Measurements from ENCODE around the gene CEL. TPM values are rescaled to one million over a fixed set of nuclear protein-coding genes. Genes with fewer than 3 reads are reported as not detected.
A peak's percentile ranks its signal among the peaks of the same experiment; 100 is the strongest.

Gene CEL
- total RNA-seq, 1 experiment from 2014 or later, result 1.0 TPM

GRCh38 chr9:133043449-133044035 is 18.2 kb upstream of the CEL start:
- Histone ChIP-seq H3K27me3 (no peaks in the 10 kb centered on the region), H3K36me3 (peaks cover 33% of the 10 kb centered on the region), H3K9me3 (no peaks in the 10 kb centered on the region), H3K4me3 (no peak overlapping the region)
- no peak for DNase-seq

- Histone ChIP-seq H3K27me3 (no peaks in the 10 kb centered on the region), H3K4me3 (no peak overlapping the region), H3K9me3 (no peaks in the 10 kb centered on the region), H3K36me3 (peaks cover 33% of the 10 kb centered on the region)
- DNase-seq, result no peak
Measured at GRCh38 chr9:133044125-133044524, 17.7 kb upstream of the CEL start.

GRCh38 chr9:133044661-133045060 is 17.1 kb upstream of the CEL start:
- no peak for DNase-seq
- Histone ChIP-seq H3K27me3 (no peaks in the 10 kb centered on the region), H3K4me3 (no peak overlapping the region), H3K9me3 (no peaks in the 10 kb centered on the region), H3K36me3 (peaks cover 33% of the 10 kb centered on the region)

- no peak for DNase-seq
- no peaks in the 10 kb centered on the region for H3K9me3 ChIP-seq
- no peaks in the 10 kb centered on the region for H3K27me3 ChIP-seq
- no peak overlapping the region for H3K4me3 ChIP-seq
- peaks cover 32% of the 10 kb centered on the region for H3K36me3 ChIP-seq
Measured at GRCh38 chr9:133045132-133045531, 16.6 kb upstream of the CEL start.

GRCh38 chr9:133046196-133046899 is 15.4 kb upstream of the CEL start:
- Histone ChIP-seq H3K27me3 (no peaks in the 10 kb centered on the region), H3K4me3 (no peak overlapping the region), H3K36me3 (peaks cover 29% of the 10 kb centered on the region), H3K9me3 (no peaks in the 10 kb centered on the region)
- DNase-seq, result no peak

GRCh38 chr9:133046900-133047295 is 14.9 kb upstream of the CEL start:
- no peak overlapping the region for H3K4me3 ChIP-seq
- H3K36me3 ChIP-seq, result peaks cover 30% of the 10 kb centered on the region
- no peak for DNase-seq
- no peaks in the 10 kb centered on the region for H3K27me3 ChIP-seq
- no peaks in the 10 kb centered on the region for H3K9me3 ChIP-seq

- H3K36me3 ChIP-seq, result peaks cover 20% of the 10 kb centered on the region
Measured at GRCh38 chr9:133048595-133048994, 13.2 kb upstream of the CEL start.

GRCh38 chr9:133049043-133049442 is 12.7 kb upstream of the CEL start:
- Histone ChIP-seq H3K36me3 (peaks cover 20% of the 10 kb centered on the region), H3K4me3 (no peak overlapping the region), H3K9me3 (no peaks in the 10 kb centered on the region), H3K27me3 (no peaks in the 10 kb centered on the region)
- no peak for DNase-seq

More at GRCh38 chr9:133048595-133048994, 13.2 kb upstream of the CEL start:
- Histone ChIP-seq H3K9me3 (no peaks in the 10 kb centered on the region), H3K4me3 (no peak overlapping the region), H3K27me3 (no peaks in the 10 kb centered on the region)
- DNase-seq, result peak; percentile 23

GRCh38 chr9:133050142-133050541 is 11.6 kb upstream of the CEL start:
- no peak for DNase-seq
- H3K9me3 ChIP-seq, result no peaks in the 10 kb centered on the region
- H3K4me3 ChIP-seq, result no peak overlapping the region
- H3K36me3 ChIP-seq, result peaks cover 16% of the 10 kb centered on the region
- no peaks in the 10 kb centered on the region for H3K27me3 ChIP-seq

GRCh38 chr9:133050781-133051180 is 11.0 kb upstream of the CEL start:
- DNase-seq, result no peak
- H3K27me3 ChIP-seq, result no peaks in the 10 kb centered on the region
- no peaks in the 10 kb centered on the region for H3K9me3 ChIP-seq
- H3K4me3 ChIP-seq, result no peak overlapping the region
- peaks cover 13% of the 10 kb centered on the region for H3K36me3 ChIP-seq

- Histone ChIP-seq H3K4me3 (no peak overlapping the region), H3K27me3 (no peaks in the 10 kb centered on the region), H3K36me3 (peaks cover 13% of the 10 kb centered on the region), H3K9me3 (no peaks in the 10 kb centered on the region)
- DNase-seq, result no peak
Measured at GRCh38 chr9:133051281-133051900, 10.4 kb upstream of the CEL start.

- Histone ChIP-seq H3K27me3 (no peaks in the 10 kb centered on the region), H3K4me3 (no peak overlapping the region), H3K9me3 (no peaks in the 10 kb centered on the region), H3K36me3 (peaks cover 13% of the 10 kb centered on the region)
- no peak for DNase-seq
Measured at GRCh38 chr9:133051966-133052539, 9.7 kb upstream of the CEL start.

- Histone ChIP-seq H3K4me3 (no peak overlapping the region), H3K27me3 (no peaks in the 10 kb centered on the region), H3K36me3 (peaks cover 13% of the 10 kb centered on the region), H3K9me3 (no peaks in the 10 kb centered on the region)
- no peak for DNase-seq
Measured at GRCh38 chr9:133054194-133054890, 7.4 kb upstream of the CEL start.

GRCh38 chr9:133054966-133055365 is 6.8 kb upstream of the CEL start:
- Histone ChIP-seq H3K27me3 (no peaks in the 10 kb centered on the region), H3K36me3 (peaks cover 13% of the 10 kb centered on the region), H3K4me3 (no peak overlapping the region), H3K9me3 (no peaks in the 10 kb centered on the region)
- DNase-seq, result no peak

- no peak for DNase-seq
Measured at GRCh38 chr9:133055788-133056420, 5.9 kb upstream of the CEL start.

GRCh38 chr9:133056533-133056932 is 5.2 kb upstream of the CEL start:
- Histone ChIP-seq H3K36me3 (peaks cover 13% of the 10 kb centered on the region), H3K4me3 (no peak overlapping the region), H3K9me3 (no peaks in the 10 kb centered on the region), H3K27me3 (no peaks in the 10 kb centered on the region)
- no peak for DNase-seq

More at GRCh38 chr9:133055788-133056420, 5.9 kb upstream of the CEL start:
- Histone ChIP-seq H3K27me3 (no peaks in the 10 kb centered on the region), H3K36me3 (peaks cover 13% of the 10 kb centered on the region), H3K4me3 (no peak overlapping the region), H3K9me3 (no peaks in the 10 kb centered on the region)
